Rectal smooth muscle tissue (tissue), 1 donor: Measurements from ENCODE around the gene CBFB.
"Not testable (repeated sequence)": the region's sequence is repeated elsewhere in the genome, so short reads cannot be mapped to it uniquely, and the experiment has no call there.

ENCODE experiments used
- H3K27ac ChIP-seq: one replicate; pipeline ENCODE4 v1.7.0; 2013; ENCODE audit warnings: low read depth, low read length, inconsistent platforms
- H3K27me3 ChIP-seq: one replicate; pipeline ENCODE4 v1.7.0; 2013; ENCODE audit warnings: low read length; ENCODE audit not compliant: control insufficient read depth, insufficient read depth
- H3K36me3 ChIP-seq: one replicate; pipeline ENCODE4 v1.7.0; 2013; ENCODE audit warnings: low read length; ENCODE audit not compliant: control insufficient read depth, insufficient read depth
- H3K4me1 ChIP-seq: one replicate; pipeline ENCODE4 v1.7.0; 2013; ENCODE audit warnings: low read length; ENCODE audit not compliant: control insufficient read depth, insufficient read depth
- H3K4me3 ChIP-seq: one replicate; pipeline ENCODE4 v1.7.0; 2013; ENCODE audit warnings: low read length
- H3K9ac ChIP-seq: one replicate; pipeline ENCODE4 v1.7.0; 2013; ENCODE audit warnings: low read length

The CBFB gene

DNA sequence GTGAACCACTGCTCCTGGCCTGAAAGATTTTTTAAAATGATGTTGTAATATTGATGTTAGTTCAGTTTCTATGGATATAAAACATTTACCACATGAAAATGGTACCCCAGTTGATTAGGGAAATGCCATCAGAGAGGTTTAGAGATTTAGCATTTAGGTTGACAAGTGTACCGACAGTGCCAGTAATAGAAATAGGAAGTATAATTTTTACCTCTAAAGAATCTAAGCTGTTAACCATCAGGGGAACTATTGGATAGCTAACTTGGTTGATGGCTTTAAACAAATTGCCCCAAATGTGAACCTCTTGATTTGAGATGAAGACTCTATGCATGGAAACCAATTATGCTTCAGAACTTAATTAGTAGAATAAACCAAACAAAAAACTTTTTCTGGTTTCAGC lies 6.4 kb downstream of the CBFB start:
- Histone ChIP-seq H3K36me3 (no peaks in the 10 kb centered on the region), H3K4me3 (no peak overlapping the region), H3K4me1 (peaks cover 4% of the 10 kb centered on the region), H3K27me3 (no peaks in the 10 kb centered on the region), H3K27ac (no peak overlapping the region), H3K9ac (no peak overlapping the region)

- Histone ChIP-seq H3K4me1 (peaks cover 4% of the 10 kb centered on the region), H3K27ac (no peak overlapping the region), H3K27me3 (no peaks in the 10 kb centered on the region), H3K9ac (no peak overlapping the region), H3K36me3 (no peaks in the 10 kb centered on the region), H3K4me3 (no peak overlapping the region)
These were observed 7.4 kb downstream of the CBFB start for GRCh38 chr16:67036323-67036741.

- H3K27ac ChIP-seq, result no peak overlapping the region
- no peaks in the 10 kb centered on the region for H3K36me3 ChIP-seq
- H3K9ac ChIP-seq, result no peak overlapping the region
- peaks cover 3% of the 10 kb centered on the region for H3K4me1 ChIP-seq
- H3K27me3 ChIP-seq, result no peaks in the 10 kb centered on the region
- H3K4me3 ChIP-seq, result no peak overlapping the region
These were observed 10.5 kb downstream of the CBFB start for GRCh38 chr16:67039260-67040020.

- H3K36me3 ChIP-seq, result no peaks in the 10 kb centered on the region
- H3K4me3 ChIP-seq, result no peak overlapping the region
- no peaks in the 10 kb centered on the region for H3K4me1 ChIP-seq
- no peak overlapping the region for H3K27ac ChIP-seq
- H3K9ac ChIP-seq, result no peak overlapping the region
- H3K27me3 ChIP-seq, result no peaks in the 10 kb centered on the region
These were observed 11.2 kb downstream of the CBFB start for GRCh38 chr16:67040166-67040565.

DNA sequence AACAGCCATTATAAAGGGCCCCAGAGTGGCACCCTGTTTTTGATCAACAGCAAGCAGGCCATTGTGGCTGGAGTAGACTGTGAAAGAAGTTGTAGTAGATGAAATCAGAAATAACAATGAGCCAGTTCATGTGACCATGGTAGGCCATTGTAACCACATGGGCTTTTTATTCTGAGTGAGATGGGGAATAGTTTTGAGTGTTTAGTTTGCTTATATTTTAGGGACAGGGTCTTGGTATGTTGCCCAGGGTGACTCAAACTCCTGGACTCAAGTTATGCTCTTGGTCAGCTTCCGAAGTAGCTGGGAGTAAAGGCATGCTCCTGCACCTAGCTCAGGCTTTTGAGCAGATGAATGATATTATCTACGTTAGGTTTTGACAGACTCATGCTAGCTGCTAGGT lies 12.0 kb downstream of the CBFB start:
- H3K36me3 ChIP-seq, result no peaks in the 10 kb centered on the region
- H3K27me3 ChIP-seq, result no peaks in the 10 kb centered on the region
- no peak overlapping the region for H3K27ac ChIP-seq
- H3K4me1 ChIP-seq, result no peaks in the 10 kb centered on the region
- no peak overlapping the region for H3K4me3 ChIP-seq
- H3K9ac ChIP-seq, result no peak overlapping the region

DNA sequence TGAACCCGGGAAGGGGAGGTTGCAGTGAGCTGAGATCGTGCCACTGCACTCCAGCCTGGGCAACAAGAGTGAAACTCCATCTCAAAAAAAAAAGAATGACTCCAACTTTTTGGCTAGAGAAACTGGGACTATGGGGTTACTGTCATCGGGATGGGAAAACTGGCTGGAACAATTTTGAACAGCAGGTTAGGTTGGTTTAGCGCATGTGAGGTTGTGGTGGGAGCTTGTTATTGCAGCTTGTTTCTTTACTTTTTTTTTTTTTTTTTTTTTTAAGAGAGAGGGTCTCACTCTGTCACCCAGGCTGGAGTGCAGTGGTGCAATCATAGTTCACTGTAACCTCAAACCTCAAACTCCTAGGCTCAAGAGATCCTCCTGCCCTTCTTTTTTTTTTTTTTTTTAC lies 12.6 kb downstream of the CBFB start:
- not testable (repeated sequence) for H3K27ac ChIP-seq, H3K36me3 ChIP-seq

GRCh38 chr16:67043420-67043819 lies 14.5 kb downstream of the CBFB start:
- H3K4me3 ChIP-seq, result no peak overlapping the region
- no peak overlapping the region for H3K27ac ChIP-seq
- H3K36me3 ChIP-seq, result no peaks in the 10 kb centered on the region
- no peaks in the 10 kb centered on the region for H3K4me1 ChIP-seq
- no peaks in the 10 kb centered on the region for H3K27me3 ChIP-seq
- no peak overlapping the region for H3K9ac ChIP-seq

More for the DNA sequence above, 12.6 kb downstream of the CBFB start:
- not testable (repeated sequence) for H3K27me3 ChIP-seq, H3K4me1 ChIP-seq, H3K9ac ChIP-seq, H3K4me3 ChIP-seq

GRCh38 chr16:67050796-67051195 lies 21.8 kb downstream of the CBFB start:
- H3K9ac ChIP-seq, result no peak overlapping the region
- no peaks in the 10 kb centered on the region for H3K4me1 ChIP-seq
- no peaks in the 10 kb centered on the region for H3K27me3 ChIP-seq
- H3K36me3 ChIP-seq, result no peaks in the 10 kb centered on the region
- H3K27ac ChIP-seq, result no peak overlapping the region
- H3K4me3 ChIP-seq, result no peak overlapping the region

DNA sequence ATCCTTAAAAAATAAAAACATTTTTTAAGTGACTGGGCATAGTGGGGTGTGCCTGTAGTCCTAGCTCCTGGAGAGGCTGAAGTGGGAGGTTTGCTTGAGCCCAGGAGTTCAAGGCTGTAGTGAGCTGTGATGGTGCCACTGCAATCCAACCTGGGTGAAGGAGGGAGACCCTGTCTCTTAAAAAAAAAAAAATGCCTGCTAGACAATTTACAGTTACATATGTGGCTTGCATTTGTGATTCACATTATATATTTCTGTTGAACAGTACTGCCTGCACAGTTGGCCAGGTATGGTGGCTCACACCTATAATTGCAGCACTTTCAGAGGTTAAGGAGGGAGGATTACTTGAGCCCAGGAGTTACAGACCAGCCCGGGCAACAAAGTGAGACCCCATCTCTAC lies 23.4 kb downstream of the CBFB start:
- H3K27me3 ChIP-seq, result no peaks in the 10 kb centered on the region
- H3K27ac ChIP-seq, result no peak overlapping the region
- H3K36me3 ChIP-seq, result no peaks in the 10 kb centered on the region
- H3K9ac ChIP-seq, result no peak overlapping the region
- H3K4me3 ChIP-seq, result no peak overlapping the region
- H3K4me1 ChIP-seq, result no peaks in the 10 kb centered on the region

- no peaks in the 10 kb centered on the region for H3K4me1 ChIP-seq
- no peaks in the 10 kb centered on the region for H3K36me3 ChIP-seq
- no peak overlapping the region for H3K27ac ChIP-seq
- no peak overlapping the region for H3K4me3 ChIP-seq
- H3K9ac ChIP-seq, result no peak overlapping the region
- no peaks in the 10 kb centered on the region for H3K27me3 ChIP-seq
These were observed 24.9 kb downstream of the CBFB start for GRCh38 chr16:67053767-67054334.

- H3K4me3 ChIP-seq, result no peak overlapping the region
- no peaks in the 10 kb centered on the region for H3K27me3 ChIP-seq
- H3K27ac ChIP-seq, result no peak overlapping the region
- no peaks in the 10 kb centered on the region for H3K36me3 ChIP-seq
- H3K4me1 ChIP-seq, result no peaks in the 10 kb centered on the region
- no peak overlapping the region for H3K9ac ChIP-seq
These were observed 26.0 kb downstream of the CBFB start for GRCh38 chr16:67054901-67055300.

GRCh38 chr16:67055712-67056487 lies 27.0 kb downstream of the CBFB start:
- H3K9ac ChIP-seq, result no peak overlapping the region
- no peak overlapping the region for H3K4me3 ChIP-seq
- no peak overlapping the region for H3K27ac ChIP-seq
- H3K4me1 ChIP-seq, result no peaks in the 10 kb centered on the region
- H3K27me3 ChIP-seq, result no peaks in the 10 kb centered on the region
- no peaks in the 10 kb centered on the region for H3K36me3 ChIP-seq
